ENCODE measurements around the gene TTC21A. TPM values are rescaled to one million over a fixed set of nuclear protein-coding genes. Genes with fewer than 3 reads are reported as not detected.

TTC21A gene
- total RNA-seq, 4 donors from 2014 or later = 2.6 to 9.9 (median 2.9) TPM

- no peak for ATAC-seq (ENCODE audit: low FRiP score)
- DNase-seq (ENCODE audit: low spot score) = no peak
- TF ChIP-seq CTCF (IDR thresholded peaks at IDR 0.05) = no peak
Measured at GRCh38 chr3:39108200-39108710, 775 bp downstream of the TTC21A start.

GRCh38 chr3:39109086-39109485, 1.6 kb downstream of the TTC21A start:
- TF ChIP-seq CTCF (IDR thresholded peaks at IDR 0.05) = no peak
- ATAC-seq (ENCODE audit: low FRiP score) (no peak), DNase-seq (ENCODE audit: low spot score) (no peak)

- TF ChIP-seq CTCF (IDR thresholded peaks at IDR 0.05) = no peak
- no peak for ATAC-seq (ENCODE audit: low FRiP score)
- no peak for DNase-seq (ENCODE audit: low spot score)
Measured at GRCh38 chr3:39110041-39110639, 2.7 kb downstream of the TTC21A start.

GRCh38 chr3:39112113-39112512, 4.6 kb downstream of the TTC21A start:
- TF ChIP-seq CTCF (IDR thresholded peaks at IDR 0.05) = no peak
- ATAC-seq (ENCODE audit: low FRiP score) (no peak), DNase-seq (ENCODE audit: low spot score) (no peak)

GRCh38 chr3:39112535-39112934, 5.1 kb downstream of the TTC21A start:
- no peak for ATAC-seq (ENCODE audit: low FRiP score)
- DNase-seq (ENCODE audit: low spot score) = no peak
- TF ChIP-seq CTCF (IDR thresholded peaks at IDR 0.05) = no peak

GRCh38 chr3:39113291-39113690, 5.8 kb downstream of the TTC21A start:
- TF ChIP-seq CTCF (IDR thresholded peaks at IDR 0.05) = no peak
- ATAC-seq (ENCODE audit: low FRiP score) (no peak), DNase-seq (ENCODE audit: low spot score) (no peak)

- no peak for TF ChIP-seq CTCF (IDR thresholded peaks at IDR 0.05)
- ATAC-seq (ENCODE audit: low FRiP score) = no peak
- DNase-seq (ENCODE audit: low spot score) = no peak
Measured at GRCh38 chr3:39114456-39114855, 7.0 kb downstream of the TTC21A start.
